Measurements from ENCODE around the gene CEL. TPM values are rescaled to one million over a fixed set of nuclear protein-coding genes. Genes with fewer than 3 reads are reported as not detected.
"Not testable (repeated sequence)": the region's sequence is repeated elsewhere in the genome, so short reads cannot be mapped to it uniquely, and the experiment has no call there.

CEL gene
- total RNA-seq, 5 donors from 2014 or later (not counting 1 experiment from before 2014, with no cell fraction given), result 0.28 to 9.0 (median 7.9) TPM

- H3K4me3 ChIP-seq (ENCODE audit: control insufficient read depth in 1 of 2, extremely low read depth in 1 of 2, low read length in 1 of 2), result no peak overlapping the region
- H3K9me3 ChIP-seq, result no peaks in the 10 kb centered on the region
- ATAC-seq (replicated peaks in 1 of 4), result no peak
- no peaks in the 10 kb centered on the region for H3K27me3 ChIP-seq (replicated peaks in 1 of 2; ENCODE audit: control insufficient read depth in 2 of 2, extremely low read depth in 1 of 2, insufficient read depth in 2 of 2, low read length in 1 of 2)
- Mint-ChIP-seq H3K27me3 (no peaks in the 10 kb centered on the region), H3K4me3 (no peak overlapping the region), H3K9me3 (peaks cover 0 to 4% (median 3%) of the 10 kb centered on the region in 3 donors), H3K27ac (no peak overlapping the region), H3K4me1 (no peaks in the 10 kb centered on the region), H3K36me3 (peaks cover 4% of the 10 kb centered on the region)
- H3K27ac ChIP-seq (ENCODE audit: low read length), result no peak overlapping the region
- no peaks in the 10 kb centered on the region for H3K36me3 ChIP-seq (ENCODE audit: control insufficient read depth in 2 of 2, extremely low read depth in 1 of 2, insufficient read depth in 1 of 2, low read length in 1 of 2)
- DNase-seq, result no peak
- CTCF ChIA-PET, result no interaction called here
- 100% methylated on average over 4 of the region's 6 CpGs for WGBS (ENCODE audit: insufficient coverage)
- POLR2A ChIA-PET, result no interaction called here
- no peaks in the 10 kb centered on the region for H3K4me1 ChIP-seq (ENCODE audit: control insufficient read depth in 1 of 2, extremely low read depth in 1 of 2, insufficient read depth in 2 of 2, low read length in 2 of 2)
Measured at GRCh38 chr9:133090187-133090586, 28.4 kb downstream of the CEL start.

GRCh38 chr9:133090752-133091385 is 29.1 kb downstream of the CEL start:
- CTCF ChIA-PET, result interaction anchor here in 1 of 2 donors (1.0 kb wide), 1 partner anchor 20 kb away, joined by 3 read pairs; no protein-coding TSS in a partner anchor
- POLR2A ChIA-PET, result interaction anchor here in 1 of 2 donors (0.7 kb wide), 1 partner anchor 275 kb away, joined by 9 read pairs; no protein-coding TSS in a partner anchor
- Histone ChIP-seq H3K36me3 (ENCODE audit: control insufficient read depth in 2 of 2, extremely low read depth in 1 of 2, insufficient read depth in 1 of 2, low read length in 1 of 2) (no peaks in the 10 kb centered on the region), H3K27ac (ENCODE audit: low read length) (no peak overlapping the region), H3K4me3 (ENCODE audit: control insufficient read depth in 1 of 2, extremely low read depth in 1 of 2, low read length in 1 of 2) (no peak overlapping the region), H3K4me1 (ENCODE audit: control insufficient read depth in 1 of 2, extremely low read depth in 1 of 2, insufficient read depth in 2 of 2, low read length in 2 of 2) (no peaks in the 10 kb centered on the region), H3K27me3 (replicated peaks in 1 of 2; ENCODE audit: control insufficient read depth in 2 of 2, extremely low read depth in 1 of 2, insufficient read depth in 2 of 2, low read length in 1 of 2) (no peaks in the 10 kb centered on the region), H3K9me3 (no peaks in the 10 kb centered on the region)
- H3K9me3 Mint-ChIP-seq, result peaks cover under 1 to 6% (median 6%) of the 10 kb centered on the region in 3 donors
- no peak for ATAC-seq (replicated peaks in 1 of 4)
- no peak overlapping the region for H3K27ac Mint-ChIP-seq
- H3K27me3 Mint-ChIP-seq, result no peaks in the 10 kb centered on the region
- 86% methylated on average over 5 of the region's 11 CpGs for WGBS (ENCODE audit: insufficient coverage)
- peaks cover 6% of the 10 kb centered on the region for H3K36me3 Mint-ChIP-seq
- no peaks in the 10 kb centered on the region for H3K4me1 Mint-ChIP-seq
- DNase-seq, result no peak
- H3K4me3 Mint-ChIP-seq, result no peak overlapping the region

GRCh38 chr9:133094351-133094750 is 32.6 kb downstream of the CEL start:
- H3K27me3 Mint-ChIP-seq; H3K4me3 Mint-ChIP-seq; H3K27me3 ChIP-seq (replicated peaks in 1 of 2; ENCODE audit: control insufficient read depth in 2 of 2, extremely low read depth in 1 of 2, insufficient read depth in 2 of 2, low read length in 1 of 2); H3K27ac Mint-ChIP-seq; ATAC-seq (replicated peaks in 1 of 4); DNase-seq; H3K9me3 ChIP-seq; H3K27ac ChIP-seq (ENCODE audit: low read length); POLR2A ChIA-PET; H3K4me1 ChIP-seq (ENCODE audit: control insufficient read depth in 1 of 2, extremely low read depth in 1 of 2, insufficient read depth in 2 of 2, low read length in 2 of 2); H3K4me3 ChIP-seq (ENCODE audit: control insufficient read depth in 1 of 2, extremely low read depth in 1 of 2, low read length in 1 of 2); H3K4me1 Mint-ChIP-seq: not testable (repeated sequence)
- H3K36me3 Mint-ChIP-seq, result peaks cover 37% of the 10 kb centered on the region
- CTCF ChIA-PET, result interaction anchor here in 1 of 2 donors (0.7 kb wide), 1 partner anchor 81 kb away, joined by 7 read pairs; no protein-coding TSS in a partner anchor
- H3K9me3 Mint-ChIP-seq, result peaks cover 7 to 16% (median 15%) of the 10 kb centered on the region in 3 donors
- no CpG with 5 or more reads among the region's 4 CpGs for WGBS (ENCODE audit: insufficient coverage)
- peaks cover 13 to 22% of the 10 kb centered on the region in 2 donors for H3K36me3 ChIP-seq (ENCODE audit: control insufficient read depth in 2 of 2, extremely low read depth in 1 of 2, insufficient read depth in 1 of 2, low read length in 1 of 2)

GRCh38 chr9:133094842-133095393 is 33.1 kb downstream of the CEL start:
- H3K27me3 Mint-ChIP-seq, result no peaks in the 10 kb centered on the region
- no peak overlapping the region for H3K27ac Mint-ChIP-seq
- Histone ChIP-seq H3K4me3 (ENCODE audit: control insufficient read depth in 1 of 2, extremely low read depth in 1 of 2, low read length in 1 of 2) (no peak overlapping the region), H3K4me1 (ENCODE audit: control insufficient read depth in 1 of 2, extremely low read depth in 1 of 2, insufficient read depth in 2 of 2, low read length in 2 of 2) (no peaks in the 10 kb centered on the region), H3K9me3 (peaks cover 2% of the 10 kb centered on the region), H3K36me3 (ENCODE audit: control insufficient read depth in 2 of 2, extremely low read depth in 1 of 2, insufficient read depth in 1 of 2, low read length in 1 of 2) (peaks cover 13 to 27% of the 10 kb centered on the region in 2 donors), H3K27ac (ENCODE audit: low read length) (no peak overlapping the region), H3K27me3 (replicated peaks in 1 of 2; ENCODE audit: control insufficient read depth in 2 of 2, extremely low read depth in 1 of 2, insufficient read depth in 2 of 2, low read length in 1 of 2) (no peaks in the 10 kb centered on the region)
- ATAC-seq (replicated peaks in 1 of 4), result no peak
- peaks cover 7 to 16% (median 15%) of the 10 kb centered on the region in 3 donors for H3K9me3 Mint-ChIP-seq
- DNase-seq, result no peak
- H3K36me3 Mint-ChIP-seq, result peaks cover 41% of the 10 kb centered on the region
- no peaks in the 10 kb centered on the region for H3K4me1 Mint-ChIP-seq
- POLR2A ChIA-PET, result interaction anchor here in 1 of 2 donors (0.6 kb wide), 1 partner anchor 117 kb away, joined by 3 read pairs; the partner anchor contains the start of gene GFI1B
- CTCF ChIA-PET, result no interaction called here
- H3K4me3 Mint-ChIP-seq, result no peak overlapping the region
- 100% methylated on average over 2 of the region's 3 CpGs for WGBS (ENCODE audit: insufficient coverage)

- Histone ChIP-seq H3K27me3 (replicated peaks in 1 of 2; ENCODE audit: control insufficient read depth in 2 of 2, extremely low read depth in 1 of 2, insufficient read depth in 2 of 2, low read length in 1 of 2) (no peaks in the 10 kb centered on the region), H3K4me3 (ENCODE audit: control insufficient read depth in 1 of 2, extremely low read depth in 1 of 2, low read length in 1 of 2) (no peak overlapping the region), H3K27ac (ENCODE audit: low read length) (no peak overlapping the region), H3K9me3 (peaks cover 2% of the 10 kb centered on the region), H3K4me1 (ENCODE audit: control insufficient read depth in 1 of 2, extremely low read depth in 1 of 2, insufficient read depth in 2 of 2, low read length in 2 of 2) (peaks cover 0 to under 1% of the 10 kb centered on the region in 2 experiments), H3K36me3 (ENCODE audit: control insufficient read depth in 2 of 2, extremely low read depth in 1 of 2, insufficient read depth in 1 of 2, low read length in 1 of 2) (peaks cover 27 to 60% of the 10 kb centered on the region in 2 donors)
- POLR2A ChIA-PET, result no interaction called here
- Mint-ChIP-seq H3K9me3 (peaks cover 7 to 16% (median 15%) of the 10 kb centered on the region in 3 donors), H3K27ac (no peak overlapping the region), H3K4me1 (peaks cover 0 to 2% (median 0%) of the 10 kb centered on the region in 3 donors), H3K4me3 (peak overlapping the region in 1 of 3 donors; percentile 3), H3K36me3 (peaks cover 63% of the 10 kb centered on the region), H3K27me3 (no peaks in the 10 kb centered on the region)
- CTCF ChIA-PET, result no interaction called here
- 86% methylated on average over 11 of the region's 16 CpGs for WGBS (ENCODE audit: insufficient coverage)
- no peak for ATAC-seq (replicated peaks in 1 of 4)
- DNase-seq, result no peak
Measured at GRCh38 chr9:133098104-133098754, 36.4 kb downstream of the CEL start.

GRCh38 chr9:133098871-133099270 is 37.1 kb downstream of the CEL start:
- Histone ChIP-seq H3K27ac (ENCODE audit: low read length) (no peak overlapping the region), H3K9me3 (peaks cover 2% of the 10 kb centered on the region), H3K4me1 (ENCODE audit: control insufficient read depth in 1 of 2, extremely low read depth in 1 of 2, insufficient read depth in 2 of 2, low read length in 2 of 2) (peaks cover 0 to 7% of the 10 kb centered on the region in 2 experiments), H3K4me3 (ENCODE audit: control insufficient read depth in 1 of 2, extremely low read depth in 1 of 2, low read length in 1 of 2) (no peak overlapping the region), H3K27me3 (replicated peaks in 1 of 2; ENCODE audit: control insufficient read depth in 2 of 2, extremely low read depth in 1 of 2, insufficient read depth in 2 of 2, low read length in 1 of 2) (no peaks in the 10 kb centered on the region), H3K36me3 (ENCODE audit: control insufficient read depth in 2 of 2, extremely low read depth in 1 of 2, insufficient read depth in 1 of 2, low read length in 1 of 2) (peaks cover 27 to 66% of the 10 kb centered on the region in 2 donors)
- peaks cover 0 to 2% (median 0%) of the 10 kb centered on the region in 3 donors for H3K4me1 Mint-ChIP-seq
- DNase-seq (no peak), ATAC-seq (replicated peaks in 1 of 4) (no peak)
- CTCF ChIA-PET, result no interaction called here
- no peak overlapping the region for H3K27ac Mint-ChIP-seq
- peaks cover 64% of the 10 kb centered on the region for H3K36me3 Mint-ChIP-seq
- H3K4me3 Mint-ChIP-seq, result no peak overlapping the region
- POLR2A ChIA-PET, result no interaction called here
- H3K27me3 Mint-ChIP-seq, result no peaks in the 10 kb centered on the region
- 98% methylated on average over 5 of the region's 5 CpGs for WGBS (ENCODE audit: insufficient coverage)
- peaks cover 7 to 16% (median 15%) of the 10 kb centered on the region in 3 donors for H3K9me3 Mint-ChIP-seq

Measured in T-cell (primary cell).